ENCODE measurements around the gene ALX4.

The ALX4 gene

GRCh38 chr11:44310206-44310462 is 195 bp upstream of the ALX4 start:
- Histone ChIP-seq H3K27ac (ENCODE audit: low read length) (no peak overlapping the region), H3K27me3 (ENCODE audit: insufficient read depth, low read length, poor library complexity) (peaks cover 5% of the 10 kb centered on the region), H3K4me3 (ENCODE audit: low read depth in 1 of 2, low read length in 2 of 2) (no peak overlapping the region), H3K79me2 (ENCODE audit: insufficient read depth, low read length) (no peaks in the 10 kb centered on the region), H3K4me1 (ENCODE audit: insufficient read depth, low read length) (no peaks in the 10 kb centered on the region), H4K20me1 (ENCODE audit: insufficient read depth, low read length) (no peaks in the 10 kb centered on the region; the same call in 1 of the 2 replicates), H3K36me3 (ENCODE audit: insufficient read depth, low read length) (no peaks in the 10 kb centered on the region), H2AFZ (ENCODE audit: low read depth, low read length) (no peak overlapping the region), H3K9me3 (ENCODE audit: insufficient read depth, low read length, severe bottlenecking) (no peaks in the 10 kb centered on the region), H3K4me2 (ENCODE audit: insufficient read depth, low read length) (no peak overlapping the region), H3K9ac (ENCODE audit: low read depth, low read length) (no peak overlapping the region)
- ATAC-seq (ENCODE audit: insufficient read depth, low read depth) (no peak), DNase-seq (no peak)
- TF ChIP-seq EZH2 (IDR thresholded peaks at IDR 0.05; ENCODE audit: borderline replicate concordance, low read depth, low read length, severe bottlenecking) = no peak
- TF ChIP-seq CTCF (IDR thresholded peaks at IDR 0.05; ENCODE audit: borderline replicate concordance, extremely low read depth, low read length, poor library complexity, severe bottlenecking) = no peak

DNA sequence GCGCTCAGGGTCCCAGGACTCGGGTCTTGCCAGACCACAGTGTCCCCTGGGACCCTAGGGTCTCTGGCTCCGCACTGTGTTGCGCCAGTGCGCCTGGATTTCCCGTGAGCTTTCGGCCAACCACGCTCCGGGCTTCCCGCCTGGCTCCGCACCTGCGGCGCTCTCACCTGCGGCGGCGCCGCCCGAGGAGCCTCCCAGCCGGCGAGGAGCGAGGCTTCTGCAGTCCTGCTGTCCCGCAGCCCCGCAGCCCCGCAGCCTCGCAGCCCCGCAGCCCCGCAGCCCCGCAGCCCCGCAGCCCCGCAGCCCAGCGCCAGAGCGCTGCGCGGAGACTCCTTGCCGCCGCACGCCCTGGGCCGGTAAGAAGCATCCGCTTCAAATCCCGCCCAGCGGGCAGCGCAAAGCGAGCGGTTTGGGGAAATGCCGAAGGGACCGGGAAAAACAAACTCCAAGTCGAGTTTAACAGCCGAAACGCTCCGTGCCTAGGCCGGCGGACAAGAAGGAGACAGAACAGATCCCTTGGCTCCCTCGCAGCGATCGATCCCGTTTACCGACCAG is 939 bp downstream of the ALX4 start:
- Histone ChIP-seq H3K9me3 (ENCODE audit: insufficient read depth, low read length, severe bottlenecking) (no peaks in the 10 kb centered on the region), H3K36me3 (ENCODE audit: insufficient read depth, low read length) (no peaks in the 10 kb centered on the region), H3K79me2 (ENCODE audit: insufficient read depth, low read length) (no peaks in the 10 kb centered on the region), H3K4me1 (ENCODE audit: insufficient read depth, low read length) (no peaks in the 10 kb centered on the region), H3K4me2 (ENCODE audit: insufficient read depth, low read length) (no peak overlapping the region), H4K20me1 (ENCODE audit: insufficient read depth, low read length) (no peaks in the 10 kb centered on the region; the same call in 1 of the 2 replicates), H3K4me3 (ENCODE audit: low read depth in 1 of 2, low read length in 2 of 2) (no peak overlapping the region), H2AFZ (ENCODE audit: low read depth, low read length) (no peak overlapping the region), H3K27me3 (ENCODE audit: insufficient read depth, low read length, poor library complexity) (peaks cover 5% of the 10 kb centered on the region), H3K27ac (ENCODE audit: low read length) (no peak overlapping the region), H3K9ac (ENCODE audit: low read depth, low read length) (no peak overlapping the region)
- ATAC-seq (ENCODE audit: insufficient read depth, low read depth) = no peak
- TF ChIP-seq CTCF (IDR thresholded peaks at IDR 0.05; ENCODE audit: borderline replicate concordance, extremely low read depth, low read length, poor library complexity, severe bottlenecking) (no peak), EZH2 (IDR thresholded peaks at IDR 0.05; ENCODE audit: borderline replicate concordance, low read depth, low read length, severe bottlenecking) (no peak)
- no peak for DNase-seq

DNA sequence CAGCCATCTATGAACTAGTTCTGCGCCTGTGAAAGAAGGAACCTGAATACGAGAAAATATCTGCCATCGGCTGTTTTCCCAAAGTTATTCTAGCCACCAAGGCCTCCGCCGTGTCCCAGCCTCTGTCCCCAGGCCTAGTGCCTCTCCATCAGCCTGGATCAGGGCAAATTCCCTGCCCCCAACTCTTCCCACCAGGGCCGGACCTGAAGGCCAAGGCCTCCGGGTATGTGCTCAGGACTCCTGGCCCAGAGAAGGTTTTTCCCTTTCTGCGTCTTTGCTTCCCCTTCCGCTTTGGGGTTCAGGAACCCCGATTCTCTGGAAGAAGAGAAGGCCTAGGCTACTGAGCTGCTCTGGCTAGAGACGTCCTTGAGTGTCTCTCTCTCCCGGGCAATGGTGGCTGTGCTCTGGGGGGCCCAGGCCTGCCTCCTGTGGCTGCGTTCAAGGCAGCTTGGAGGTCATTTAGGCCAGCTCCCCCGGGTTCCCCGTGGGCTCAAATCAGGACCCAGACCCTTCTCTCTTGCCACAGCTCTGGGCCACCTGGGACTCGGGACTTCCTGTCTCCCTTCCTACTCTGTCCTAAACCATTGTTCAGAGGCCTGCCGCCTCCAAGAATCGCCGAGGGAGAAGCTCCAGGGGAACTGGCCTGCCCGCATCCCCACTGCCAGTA is 1.6 kb downstream of the ALX4 start:
- peaks cover 5% of the 10 kb centered on the region for H3K27me3 ChIP-seq (ENCODE audit: insufficient read depth, low read length, poor library complexity)
- TF ChIP-seq EZH2 (IDR thresholded peaks at IDR 0.05; ENCODE audit: borderline replicate concordance, low read depth, low read length, severe bottlenecking) (no peak), CTCF (IDR thresholded peaks at IDR 0.05; ENCODE audit: borderline replicate concordance, extremely low read depth, low read length, poor library complexity, severe bottlenecking) (no peak)
- H3K4me3 ChIP-seq (ENCODE audit: low read depth in 1 of 2, low read length in 2 of 2) = no peak overlapping the region
- H3K4me1 ChIP-seq (ENCODE audit: insufficient read depth, low read length) = no peaks in the 10 kb centered on the region
- no peaks in the 10 kb centered on the region for H3K36me3 ChIP-seq (ENCODE audit: insufficient read depth, low read length)
- no peaks in the 10 kb centered on the region for H3K9me3 ChIP-seq (ENCODE audit: insufficient read depth, low read length, severe bottlenecking)
- H2AFZ ChIP-seq (ENCODE audit: low read depth, low read length) = no peak overlapping the region
- H4K20me1 ChIP-seq (ENCODE audit: insufficient read depth, low read length) = no peaks in the 10 kb centered on the region
- no peak overlapping the region for H3K27ac ChIP-seq (ENCODE audit: low read length)
- no peak overlapping the region for H3K4me2 ChIP-seq (ENCODE audit: insufficient read depth, low read length)
- H3K79me2 ChIP-seq (ENCODE audit: insufficient read depth, low read length) = no peaks in the 10 kb centered on the region
- ATAC-seq (ENCODE audit: insufficient read depth, low read depth) (no peak), DNase-seq (no peak)
- no peak overlapping the region for H3K9ac ChIP-seq (ENCODE audit: low read depth, low read length)

All from DND-41 (cell line).